ENCODE results near the gene UTS2. TPM values are rescaled to one million over a fixed set of nuclear protein-coding genes. Genes with fewer than 3 reads are reported as not detected.

Gene UTS2
- total RNA-seq, 1 experiment from 2014 or later: not detected

DNA sequence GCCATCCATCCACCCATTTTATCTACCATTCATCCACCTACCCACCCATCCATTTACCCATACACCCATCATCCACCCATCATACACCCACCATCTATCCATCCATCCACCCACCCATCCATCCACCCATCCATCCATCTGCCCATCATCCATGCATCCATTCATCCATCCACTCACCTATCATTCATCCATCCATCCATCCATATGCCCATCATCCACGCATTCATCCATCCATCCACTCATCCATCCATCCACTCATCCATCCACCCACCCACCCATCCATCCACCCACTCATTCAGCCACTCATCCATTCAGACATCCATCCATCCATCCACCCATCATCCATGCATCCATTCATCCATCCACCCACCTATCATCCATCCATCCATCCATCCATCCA, 31.9 kb upstream of the UTS2 start:
- Histone ChIP-seq H3K27me3 (ENCODE audit: control insufficient read depth, insufficient read depth, low read length) (no peaks in the 10 kb centered on the region), H3K4me1 (ENCODE audit: control insufficient read depth, insufficient read depth, low read length) (no peaks in the 10 kb centered on the region), H3K9me3 (ENCODE audit: control insufficient read depth, insufficient read depth, low read depth, low read length) (no peaks in the 10 kb centered on the region), H3K27ac (ENCODE audit: low read length) (no peak overlapping the region), H3K36me3 (ENCODE audit: control insufficient read depth, insufficient read depth, low read length) (no peaks in the 10 kb centered on the region), H3K4me3 (ENCODE audit: low read depth in 2 of 2, low read length in 2 of 2) (no peak overlapping the region)
- intact Hi-C loops (cut with micrococcal nuclease; ENCODE audit: unreplicated experiment): no loop called here
- CTCF ChIA-PET: no interaction called here
- BruUV-seq (replicated peaks): no TSS peak
- DNase-seq (ENCODE audit: low read depth, low spot score) (no peak), ATAC-seq (no peak)
- in situ Hi-C loops (cut with HindIII; ENCODE audit: low pct_unique_long_range_greater_than_20kb, low sequenced_read_pairs): no loop called here
- TF ChIP-seq POLR2AphosphoS5 (IDR thresholded peaks at IDR 0.05; ENCODE audit: low read depth, low read length): no peak
- no peak for TF ChIP-seq REST (IDR thresholded peaks at IDR 0.05; ENCODE audit: insufficient read depth in 1 of 2, low read depth in 2 of 2, low read length in 1 of 2)
- no peak for TF ChIP-seq SIN3A (IDR thresholded peaks at IDR 0.05; ENCODE audit: borderline replicate concordance, insufficient read depth, low read depth, low read length)
- TF ChIP-seq TCF7L2 (IDR thresholded peaks at IDR 0.05; ENCODE audit: low read depth, low read length): no peak
- TF ChIP-seq CTCF (IDR thresholded peaks at IDR 0.05): no peak
- POLR2A ChIA-PET: no interaction called here

DNA sequence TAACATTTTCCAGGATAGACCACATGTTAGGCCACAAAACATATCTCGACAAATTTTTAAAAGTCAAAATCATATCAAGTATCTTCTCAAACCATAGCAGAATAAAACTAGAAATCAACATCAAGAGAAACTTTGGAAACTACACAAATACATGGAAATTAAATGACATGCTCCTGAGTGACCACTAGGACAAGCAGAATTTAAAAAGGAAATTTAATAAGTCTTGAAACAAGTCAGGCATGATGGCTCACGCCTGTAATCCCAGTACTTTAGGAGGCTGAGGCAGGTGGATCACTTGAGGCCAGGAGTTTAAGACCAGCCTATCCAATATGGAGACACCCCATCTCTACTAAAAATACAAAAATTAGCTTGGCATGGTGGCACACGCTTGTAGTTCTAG, 26.4 kb upstream of the UTS2 start:
- ChIA-PET POLR2A (no interaction called here), CTCF (interaction anchor here (0.6 kb wide), 1 partner anchor 20 kb away, joined by 3 read pairs; no protein-coding TSS in a partner anchor)
- intact Hi-C loops (cut with micrococcal nuclease; ENCODE audit: unreplicated experiment) (no loop called here), in situ Hi-C loops (cut with HindIII; ENCODE audit: low pct_unique_long_range_greater_than_20kb, low sequenced_read_pairs) (no loop called here)
- Histone ChIP-seq H3K4me3 (ENCODE audit: low read depth in 2 of 2, low read length in 2 of 2) (no peak overlapping the region), H3K9me3 (ENCODE audit: control insufficient read depth, insufficient read depth, low read depth, low read length) (0 out of 2 replicates have a peak, but pooled peaks cover 3% of the 10 kb centered on the region), H3K27me3 (ENCODE audit: control insufficient read depth, insufficient read depth, low read length) (no peaks in the 10 kb centered on the region), H3K27ac (ENCODE audit: low read length) (no peak overlapping the region), H3K36me3 (ENCODE audit: control insufficient read depth, insufficient read depth, low read length) (no peaks in the 10 kb centered on the region), H3K4me1 (ENCODE audit: control insufficient read depth, insufficient read depth, low read length) (no peaks in the 10 kb centered on the region)
- BruUV-seq (replicated peaks): no TSS peak
- DNase-seq (ENCODE audit: low read depth, low spot score) (no peak), ATAC-seq (no peak)
- TF ChIP-seq REST (IDR thresholded peaks at IDR 0.05; ENCODE audit: insufficient read depth in 1 of 2, low read depth in 2 of 2, low read length in 1 of 2): no peak
- TF ChIP-seq POLR2AphosphoS5 (IDR thresholded peaks at IDR 0.05; ENCODE audit: low read depth, low read length): no peak
- TF ChIP-seq CTCF (IDR thresholded peaks at IDR 0.05): no peak
- no peak for TF ChIP-seq TCF7L2 (IDR thresholded peaks at IDR 0.05; ENCODE audit: low read depth, low read length)
- TF ChIP-seq SIN3A (IDR thresholded peaks at IDR 0.05; ENCODE audit: borderline replicate concordance, insufficient read depth, low read depth, low read length): no peak

Data from Panc1 (cell line).